Gastrocnemius medialis (tissue), 4 donors: ENCODE data around the gene FBRSL1. TPM values are rescaled to one million over a fixed set of nuclear protein-coding genes. Genes with fewer than 3 reads are reported as not detected.

Experiments
- ATAC-seq, 2 donors: fragments of 150-250 bp; one replicate each; pipeline ENCODE4 v1.9.1; 2016
- DNase-seq, 2 donors: peaks; one replicate each; pipeline ENCODE4 v3.0.0-alpha.2; 2019
- H3K27ac ChIP-seq, 4 donors: fragments of 200-600 bp; sonication (generic); 1 replicate in 1 of 4; 2 replicates in 3 of 4; pipeline ENCODE4 v1.5.1; 2016 to 2018; ENCODE audit warnings: mild to moderate bottlenecking in 2 of 4, moderate library complexity in 1 of 4
- H3K27me3 ChIP-seq, 3 donors: fragments of 200-600 bp; sonication (generic) in 2 of 3; 1 replicate in 1 of 3; 2 replicates in 2 of 3; pipeline versions ENCODE4 v1.5.1 to v1.6.0; 2016 to 2019; ENCODE audit warnings: mild to moderate bottlenecking in 1 of 3, moderate library complexity in 1 of 3
- H3K36me3 ChIP-seq, 2 donors: fragments of 200-600 bp; sonication (generic) in 1 of 2; one replicate each; pipeline ENCODE4 v1.5.1; 2017 to 2018
- H3K4me1 ChIP-seq, 2 donors: fragments of 200-600 bp; sonication (generic) in 1 of 2; one replicate each; pipeline ENCODE4 v1.5.1; 2016 to 2017; ENCODE audit warnings: mild to moderate bottlenecking in 2 of 2
- H3K4me3 ChIP-seq, 4 donors: fragments of 200-600 bp; sonication (generic) in 3 of 4; 1 replicate in 1 of 4; 2 replicates in 3 of 4; pipeline ENCODE4 v1.5.1; 2016 to 2019; ENCODE audit warnings: mild to moderate bottlenecking in 2 of 4
- H3K9me3 ChIP-seq, 3 donors: fragments of 200-600 bp; sonication (generic) in 2 of 3; 1 replicate in 1 of 3; 2 replicates in 2 of 3; pipeline ENCODE4 v1.5.1; 2016 to 2019
- CTCF ChIP-seq, 5 experiments: fragments of 450-650 bp in 3 of 5; fragments of 200-600 bp in 2 of 5; sonication (generic) in 2 of 5; IDR thresholded peaks in 4 of 5; conservative IDR thresholded peaks in 1 of 5; 1 replicate in 4 of 5; 2 replicates in 1 of 5; pipeline ENCODE4 v1.5.1; 2016 to 2019; ENCODE audit warnings: antibody characterized with exemption in 5 of 5, mild to moderate bottlenecking in 3 of 5, moderate library complexity in 3 of 5
- POLR2A ChIP-seq, 2 donors: fragments of 450-650 bp; IDR thresholded peaks; one replicate each; pipeline ENCODE4 v1.6.1; 2017; ENCODE audit warnings: antibody characterized with exemption in 2 of 2, mild to moderate bottlenecking in 2 of 2, moderate library complexity in 2 of 2
- in situ Hi-C, 4 donors: fragments of 200-750 bp; cut with MboI; loops; one replicate each; pipeline versions ENCODE4 v1.15.0 to v1.8.0; 2017; ENCODE audit warnings: low sequenced_read_pairs in 4 of 4
- intact Hi-C: fragments of 100-400 bp; cut with DNase I; formaldehyde crosslinking; loops from one replicate; pipeline ENCODE4 v1.15.1; 2023; ENCODE audit warnings: low total_unique reads
- total RNA-seq, 4 donors: library from RNA; depleted of rRNA; stranded (reverse); fragments of >200 nt; gene quantifications; one replicate each; pipeline versions ENCODE4 v1.1.0 to v1.2.3, GENCODE V29; 2016

Gene FBRSL1
- total RNA-seq, 4 donors from 2014 or later = 8.4 to 29.4 (median 22.8) TPM

GRCh38 chr12:132540436-132540835, 50.5 kb downstream of the FBRSL1 start:
- Histone ChIP-seq H3K36me3 (no peaks in the 10 kb centered on the region), H3K27ac (no peak overlapping the region), H3K27me3 (no peaks in the 10 kb centered on the region), H3K4me1 (no peaks in the 10 kb centered on the region), H3K9me3 (no peaks in the 10 kb centered on the region), H3K4me3 (no peak overlapping the region)
- DNase-seq (no peak), ATAC-seq (no peak)
- TF ChIP-seq POLR2A (IDR thresholded peaks at IDR 0.05) (no peak), CTCF (IDR thresholded peaks at IDR 0.05 in 4 of 5, conservative IDR thresholded peaks at IDR 0.05 in 1 of 5) (no peak)
- intact Hi-C loops (no loop called here), in situ Hi-C loops (loop anchor here in 1 of 4 donors (25.0 kb wide), 1 partner anchor 128 kb away; no protein-coding TSS in a partner anchor)

GRCh38 chr12:132541200-132541599, 51.2 kb downstream of the FBRSL1 start:
- intact Hi-C loops (no loop called here), in situ Hi-C loops (loop anchor here in 1 of 4 donors (25.0 kb wide), 1 partner anchor 129 kb away; no protein-coding TSS in a partner anchor)
- Histone ChIP-seq H3K27me3 (no peaks in the 10 kb centered on the region), H3K36me3 (no peaks in the 10 kb centered on the region), H3K9me3 (no peaks in the 10 kb centered on the region), H3K4me1 (no peaks in the 10 kb centered on the region), H3K4me3 (no peak overlapping the region), H3K27ac (no peak overlapping the region)
- no peak for ATAC-seq
- TF ChIP-seq CTCF (IDR thresholded peaks at IDR 0.05 in 4 of 5, conservative IDR thresholded peaks at IDR 0.05 in 1 of 5) (no peak), POLR2A (IDR thresholded peaks at IDR 0.05) (no peak)
- no peak for DNase-seq

- TF ChIP-seq POLR2A (IDR thresholded peaks at IDR 0.05) = no peak
- TF ChIP-seq CTCF (IDR thresholded peaks at IDR 0.05 in 4 of 5, conservative IDR thresholded peaks at IDR 0.05 in 1 of 5) = no peak
- H3K4me1 ChIP-seq = no peaks in the 10 kb centered on the region
- DNase-seq (no peak), ATAC-seq (no peak)
- intact Hi-C loops = no loop called here
- no peak overlapping the region for H3K4me3 ChIP-seq
- H3K27ac ChIP-seq = no peak overlapping the region
- no peaks in the 10 kb centered on the region for H3K36me3 ChIP-seq
- no peaks in the 10 kb centered on the region for H3K27me3 ChIP-seq
- in situ Hi-C loops = loop anchor here in 1 of 4 donors (25.0 kb wide), 1 partner anchor 130 kb away; no protein-coding TSS in a partner anchor
- no peaks in the 10 kb centered on the region for H3K9me3 ChIP-seq
These were observed 52.0 kb downstream of the FBRSL1 start for GRCh38 chr12:132541996-132542395.

- no peaks in the 10 kb centered on the region for H3K36me3 ChIP-seq
- no peaks in the 10 kb centered on the region for H3K9me3 ChIP-seq
- DNase-seq (no peak), ATAC-seq (no peak)
- no peak overlapping the region for H3K4me3 ChIP-seq
- intact Hi-C loops = no loop called here
- H3K27me3 ChIP-seq = no peaks in the 10 kb centered on the region
- TF ChIP-seq POLR2A (IDR thresholded peaks at IDR 0.05) = no peak
- no peak for TF ChIP-seq CTCF (IDR thresholded peaks at IDR 0.05 in 4 of 5, conservative IDR thresholded peaks at IDR 0.05 in 1 of 5)
- no peaks in the 10 kb centered on the region for H3K4me1 ChIP-seq
- H3K27ac ChIP-seq = no peak overlapping the region
- in situ Hi-C loops = loop anchor here in 1 of 4 donors (25.0 kb wide), 1 partner anchor 130 kb away; no protein-coding TSS in a partner anchor
These were observed 52.7 kb downstream of the FBRSL1 start for GRCh38 chr12:132542661-132543060.
